GM10248 (cell line): ENCODE data around the gene TNKS2.

Source experiments
- CTCF ChIA-PET: fragments of 300-600 bp; sonication (Branson Sonifier 250); formaldehyde crosslinking; extraction: SDS; loops from one replicate; lab custom pipeline; 2021; ENCODE audit warnings: antibody characterized with exemption; lab: Yijun Ruan, JAX
- POLR2A ChIA-PET: fragments of 350-650 bp; sonication (Branson Sonifier 250); formaldehyde crosslinking; extraction: SDS; loops from one replicate; lab custom pipeline; 2020; ENCODE audit warnings: antibody characterized with exemption; lab: Yijun Ruan, JAX
- DNase-seq: peaks from one replicate; pipeline ENCODE4 v3.0.0; 2012; ENCODE audit errors: extremely low spot score
- CTCF ChIP-seq: IDR thresholded peaks from 2 replicates; pipeline ENCODE4 v1.5.1; 2012; ENCODE audit warnings: mild to moderate bottlenecking, low read depth; ENCODE audit errors: extremely low read depth, missing control alignments, control extremely low read depth

TNKS2 gene

DNA sequence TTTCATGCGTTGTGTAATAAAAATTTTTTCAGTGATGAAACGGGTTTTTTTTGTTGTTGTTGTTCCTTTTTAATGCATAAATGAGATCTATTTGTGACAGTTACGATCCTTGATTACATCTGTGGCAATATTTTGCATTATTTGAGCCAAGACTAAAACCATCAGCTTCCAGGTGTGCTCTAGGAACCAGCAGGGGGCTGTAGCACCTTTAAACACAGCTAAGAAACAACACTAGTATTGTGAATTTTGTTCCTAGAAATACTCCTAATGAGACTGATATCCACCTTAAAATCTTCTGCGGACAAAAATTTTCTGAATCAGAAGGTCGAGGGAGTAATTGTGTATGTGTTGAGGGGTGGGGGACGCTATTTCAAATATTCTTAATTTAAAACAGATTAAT lies 58.4 kb downstream of the TNKS2 start:
- DNase-seq, result no peak
- ChIA-PET POLR2A (interaction anchor here (0.5 kb wide), 1 partner anchor 34 kb away, joined by 3 read pairs; no protein-coding TSS in a partner anchor), CTCF (interaction anchor here (1.4 kb wide), 1 partner anchor 23 kb away, joined by 3 read pairs; no protein-coding TSS in a partner anchor)
- TF ChIP-seq CTCF, result no peak

- POLR2A ChIA-PET, result no interaction called here
- DNase-seq, result no peak
- CTCF ChIA-PET, result no interaction called here
- TF ChIP-seq CTCF, result no peak
Measured at GRCh38 chr10:91860885-91861284, 62.7 kb downstream of the TNKS2 start.

- CTCF ChIA-PET, result interaction anchor here (1.5 kb wide), 1 partner anchor 68 kb away, joined by 4 read pairs; no protein-coding TSS in a partner anchor
- POLR2A ChIA-PET, result no interaction called here
- TF ChIP-seq CTCF, result no peak
- DNase-seq, result no peak
Measured at GRCh38 chr10:91864099-91864498, 65.9 kb downstream of the TNKS2 start.

- POLR2A ChIA-PET, result no interaction called here
- CTCF ChIA-PET, result interaction anchor here (0.6 to 1.5 kb wide), 2 partner anchors 68 to 147 kb away, joined by 3 to 4 read pairs; no protein-coding TSS in a partner anchor
- no peak for TF ChIP-seq CTCF
- no peak for DNase-seq
Measured at GRCh38 chr10:91864744-91865143, 66.5 kb downstream of the TNKS2 start.

DNA sequence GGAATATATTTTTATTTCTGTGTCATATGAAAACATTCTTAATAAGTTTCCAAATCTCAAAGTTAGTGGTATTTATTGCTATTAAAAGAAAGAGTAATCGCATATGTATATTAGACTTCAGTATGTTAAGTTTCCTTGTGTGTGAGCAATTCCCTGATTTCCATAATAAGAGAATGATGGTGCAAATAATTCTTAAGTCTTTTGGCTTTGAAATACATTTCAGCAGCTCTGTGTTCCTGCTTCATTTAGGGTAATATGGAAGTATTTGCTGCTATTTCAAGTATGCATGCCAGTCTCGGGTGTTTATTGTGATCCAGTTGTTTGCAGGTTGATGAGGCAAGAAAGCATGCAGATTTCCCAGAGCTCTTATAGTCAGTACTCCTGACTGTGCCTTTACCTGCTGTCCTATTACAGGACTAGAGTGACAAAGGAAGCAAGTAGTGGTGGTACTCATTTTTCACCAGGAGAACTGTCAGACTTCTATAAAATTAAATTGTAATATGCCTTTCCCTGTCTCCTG lies 67.4 kb downstream of the TNKS2 start:
- POLR2A ChIA-PET, result no interaction called here
- CTCF ChIA-PET, result interaction anchor here (1.1 to 1.5 kb wide), 2 partner anchors 35 to 69 kb away, joined by 4 read pairs; no protein-coding TSS in a partner anchor
- DNase-seq, result no peak
- TF ChIP-seq CTCF, result no peak

GRCh38 chr10:91875156-91875555 lies 76.9 kb downstream of the TNKS2 start:
- ChIA-PET POLR2A (no interaction called here), CTCF (no interaction called here)
- DNase-seq, result no peak
- TF ChIP-seq CTCF, result no peak
